ENCODE data around the gene INCA1. TPM values are rescaled to one million over a fixed set of nuclear protein-coding genes. Genes with fewer than 3 reads are reported as not detected.
"Not testable (repeated sequence)": the region's sequence is repeated elsewhere in the genome, so short reads cannot be mapped to it uniquely, and the experiment has no call there.

INCA1 gene
- total RNA-seq, 2 experiments from 2014 or later, result 0.21 to 0.54 TPM

- CTCF ChIA-PET, result interaction anchor here (0.6 to 5.6 kb wide), 9 partner anchors 8 to 76 kb away, joined by 3 to 58 read pairs (median 4); no protein-coding TSS in a partner anchor
- Mint-ChIP-seq H3K9me3 (no peaks in the 10 kb centered on the region), H3K36me3 (ENCODE audit: low read depth) (no peaks in the 10 kb centered on the region), H3K4me3 (peak overlapping the region; percentile 75), H3K27ac (peak overlapping the region; percentile 84), H3K4me1 (ENCODE audit: low read depth) (peaks cover 14% of the 10 kb centered on the region), H3K27me3 (ENCODE audit: low read depth) (peaks cover 2% of the 10 kb centered on the region)
- peak; percentile 91 for DNase-seq
- intact Hi-C loops (cut with micrococcal nuclease), result loop anchor here (1.0 kb wide), 4 partner anchors 11 to 43 kb away; partner anchors contain the start of genes INCA1 and KIF1C
Observed at GRCh38 chr17:5031365-5032082, 34.2 kb upstream of the INCA1 start.

GRCh38 chr17:5030168-5030567 lies 32.8 kb upstream of the INCA1 start:
- H3K27ac Mint-ChIP-seq; intact Hi-C loops (cut with micrococcal nuclease); H3K9me3 Mint-ChIP-seq; H3K36me3 Mint-ChIP-seq (ENCODE audit: low read depth); H3K27me3 Mint-ChIP-seq (ENCODE audit: low read depth); DNase-seq: not testable (repeated sequence)
- Mint-ChIP-seq H3K4me3 (peak overlapping the region; percentile 75), H3K4me1 (ENCODE audit: low read depth) (peaks cover 14% of the 10 kb centered on the region)
- CTCF ChIA-PET, result interaction anchor here (0.9 to 5.6 kb wide), 8 partner anchors 9 to 75 kb away, joined by 3 to 58 read pairs (median 4); no protein-coding TSS in a partner anchor

GRCh38 chr17:5027916-5028315 lies 30.6 kb upstream of the INCA1 start:
- peaks cover 14% of the 10 kb centered on the region for H3K4me1 Mint-ChIP-seq (ENCODE audit: low read depth)

GRCh38 chr17:5027299-5027698 lies 30.0 kb upstream of the INCA1 start:
- intact Hi-C loops (cut with micrococcal nuclease), result no loop called here
- no peaks in the 10 kb centered on the region for H3K27me3 Mint-ChIP-seq (ENCODE audit: low read depth)
- H3K36me3 Mint-ChIP-seq (ENCODE audit: low read depth), result peaks cover 1% of the 10 kb centered on the region
- no peak for DNase-seq
- H3K4me3 Mint-ChIP-seq, result no peak overlapping the region
- no peaks in the 10 kb centered on the region for H3K9me3 Mint-ChIP-seq
- H3K4me1 Mint-ChIP-seq (ENCODE audit: low read depth), result peaks cover 14% of the 10 kb centered on the region
- CTCF ChIA-PET, result interaction anchor here (0.7 kb wide), 1 partner anchor 86 kb away, joined by 3 read pairs; no protein-coding TSS in a partner anchor
- H3K27ac Mint-ChIP-seq, result no peak overlapping the region

More at GRCh38 chr17:5027916-5028315, 30.6 kb upstream of the INCA1 start:
- DNase-seq, result no peak
- H3K9me3 Mint-ChIP-seq, result no peaks in the 10 kb centered on the region
- no peak overlapping the region for H3K4me3 Mint-ChIP-seq
- H3K36me3 Mint-ChIP-seq (ENCODE audit: low read depth), result no peaks in the 10 kb centered on the region
- H3K27ac Mint-ChIP-seq, result no peak overlapping the region
- intact Hi-C loops (cut with micrococcal nuclease), result no loop called here
- CTCF ChIA-PET, result interaction anchor here (0.6 to 5.6 kb wide), 3 partner anchors 17 to 85 kb away, joined by 3 to 58 read pairs (median 4); no protein-coding TSS in a partner anchor
- no peaks in the 10 kb centered on the region for H3K27me3 Mint-ChIP-seq (ENCODE audit: low read depth)

- no peaks in the 10 kb centered on the region for H3K4me1 Mint-ChIP-seq (ENCODE audit: low read depth)
- no peak overlapping the region for H3K4me3 Mint-ChIP-seq
- DNase-seq, result no peak
- H3K27ac Mint-ChIP-seq, result no peak overlapping the region
- intact Hi-C loops (cut with micrococcal nuclease), result no loop called here
- no peaks in the 10 kb centered on the region for H3K27me3 Mint-ChIP-seq (ENCODE audit: low read depth)
- H3K9me3 Mint-ChIP-seq, result no peaks in the 10 kb centered on the region
- peaks cover 7% of the 10 kb centered on the region for H3K36me3 Mint-ChIP-seq (ENCODE audit: low read depth)
- CTCF ChIA-PET, result no interaction called here
Observed at GRCh38 chr17:5024604-5025003, 27.3 kb upstream of the INCA1 start.

- Mint-ChIP-seq H3K27me3 (ENCODE audit: low read depth) (no peaks in the 10 kb centered on the region), H3K9me3 (no peaks in the 10 kb centered on the region), H3K36me3 (ENCODE audit: low read depth) (peaks cover 7% of the 10 kb centered on the region), H3K4me1 (ENCODE audit: low read depth) (peaks cover 5% of the 10 kb centered on the region), H3K4me3 (no peak overlapping the region), H3K27ac (no peak overlapping the region)
- DNase-seq, result no peak
- intact Hi-C loops (cut with micrococcal nuclease), result no loop called here
- CTCF ChIA-PET, result interaction anchor here (1.0 kb wide), 1 partner anchor 114 kb away, joined by 3 read pairs; no protein-coding TSS in a partner anchor
Observed at GRCh38 chr17:5023588-5024147, 26.3 kb upstream of the INCA1 start.

- Mint-ChIP-seq H3K27me3 (ENCODE audit: low read depth) (no peaks in the 10 kb centered on the region), H3K9me3 (no peaks in the 10 kb centered on the region), H3K4me1 (ENCODE audit: low read depth) (peaks cover 5% of the 10 kb centered on the region), H3K4me3 (no peak overlapping the region), H3K27ac (no peak overlapping the region), H3K36me3 (ENCODE audit: low read depth) (peaks cover 7% of the 10 kb centered on the region)
- no peak for DNase-seq
- intact Hi-C loops (cut with micrococcal nuclease), result no loop called here
- CTCF ChIA-PET, result interaction anchor here (0.6 kb wide), 1 partner anchor 297 kb away, joined by 3 read pairs; no protein-coding TSS in a partner anchor
Observed at GRCh38 chr17:5022171-5022711, 24.9 kb upstream of the INCA1 start.

- H3K4me3 Mint-ChIP-seq, result no peak overlapping the region
- H3K27me3 Mint-ChIP-seq (ENCODE audit: low read depth), result no peaks in the 10 kb centered on the region
- H3K4me1 Mint-ChIP-seq (ENCODE audit: low read depth), result peaks cover 7% of the 10 kb centered on the region
- no peaks in the 10 kb centered on the region for H3K9me3 Mint-ChIP-seq
- H3K36me3 Mint-ChIP-seq (ENCODE audit: low read depth), result peaks cover 13% of the 10 kb centered on the region
- H3K27ac Mint-ChIP-seq, result no peak overlapping the region
- intact Hi-C loops (cut with micrococcal nuclease), result no loop called here
- CTCF ChIA-PET, result no interaction called here
- DNase-seq, result no peak
Observed at GRCh38 chr17:5020502-5021023, 23.2 kb upstream of the INCA1 start.

- Mint-ChIP-seq H3K4me3 (no peak overlapping the region), H3K36me3 (ENCODE audit: low read depth) (peaks cover 16% of the 10 kb centered on the region), H3K27ac (no peak overlapping the region), H3K4me1 (ENCODE audit: low read depth) (peaks cover 7% of the 10 kb centered on the region), H3K9me3 (no peaks in the 10 kb centered on the region), H3K27me3 (ENCODE audit: low read depth) (no peaks in the 10 kb centered on the region)
- CTCF ChIA-PET, result no interaction called here
- intact Hi-C loops (cut with micrococcal nuclease), result loop anchor here (5.0 kb wide), 1 partner anchor 37 kb away; no protein-coding TSS in a partner anchor
- DNase-seq, result peak; percentile 61
Observed at GRCh38 chr17:5019475-5019956, 22.2 kb upstream of the INCA1 start.

GRCh38 chr17:5014357-5014756 lies 17.0 kb upstream of the INCA1 start:
- Mint-ChIP-seq H3K4me3 (no peak overlapping the region), H3K4me1 (ENCODE audit: low read depth) (peaks cover 9% of the 10 kb centered on the region), H3K36me3 (ENCODE audit: low read depth) (peaks cover 23% of the 10 kb centered on the region), H3K27ac (no peak overlapping the region), H3K9me3 (no peaks in the 10 kb centered on the region), H3K27me3 (ENCODE audit: low read depth) (no peaks in the 10 kb centered on the region)
- intact Hi-C loops (cut with micrococcal nuclease), result no loop called here
- CTCF ChIA-PET, result no interaction called here
- no peak for DNase-seq

GRCh38 chr17:5011928-5012327 lies 14.6 kb upstream of the INCA1 start:
- CTCF ChIA-PET, result no interaction called here
- H3K27me3 Mint-ChIP-seq (ENCODE audit: low read depth), result no peaks in the 10 kb centered on the region
- no peak overlapping the region for H3K27ac Mint-ChIP-seq
- H3K4me3 Mint-ChIP-seq, result no peak overlapping the region
- no peaks in the 10 kb centered on the region for H3K9me3 Mint-ChIP-seq
- peaks cover 6% of the 10 kb centered on the region for H3K4me1 Mint-ChIP-seq (ENCODE audit: low read depth)
- DNase-seq, result peak; percentile 41
- peaks cover 32% of the 10 kb centered on the region for H3K36me3 Mint-ChIP-seq (ENCODE audit: low read depth)
- intact Hi-C loops (cut with micrococcal nuclease), result no loop called here

GRCh38 chr17:5003214-5003867 lies 6.0 kb upstream of the INCA1 start:
- intact Hi-C loops (cut with micrococcal nuclease), result no loop called here
- Mint-ChIP-seq H3K9me3 (no peaks in the 10 kb centered on the region), H3K4me1 (ENCODE audit: low read depth) (peaks cover 13% of the 10 kb centered on the region), H3K4me3 (no peak overlapping the region), H3K36me3 (ENCODE audit: low read depth) (peaks cover 40% of the 10 kb centered on the region), H3K27me3 (ENCODE audit: low read depth) (no peaks in the 10 kb centered on the region), H3K27ac (no peak overlapping the region)
- CTCF ChIA-PET, result no interaction called here
- DNase-seq, result no peak
